NCI-H2196 treated with DMSO at 0.1 percent for 48 hours (cell line): ENCODE results near the gene PTGER1.
A peak's percentile ranks its signal among the peaks of the same experiment; 100 is the strongest.
"Not testable (repeated sequence)": the region's sequence is repeated elsewhere in the genome, so short reads cannot be mapped to it uniquely, and the experiment has no call there.

Source experiments
- DNase-seq: peaks from one replicate; lab custom pipeline; 2025; ENCODE audit not compliant: unreplicated experiment; lab: John Stamatoyannopoulos, UW

Gene PTGER1

DNA sequence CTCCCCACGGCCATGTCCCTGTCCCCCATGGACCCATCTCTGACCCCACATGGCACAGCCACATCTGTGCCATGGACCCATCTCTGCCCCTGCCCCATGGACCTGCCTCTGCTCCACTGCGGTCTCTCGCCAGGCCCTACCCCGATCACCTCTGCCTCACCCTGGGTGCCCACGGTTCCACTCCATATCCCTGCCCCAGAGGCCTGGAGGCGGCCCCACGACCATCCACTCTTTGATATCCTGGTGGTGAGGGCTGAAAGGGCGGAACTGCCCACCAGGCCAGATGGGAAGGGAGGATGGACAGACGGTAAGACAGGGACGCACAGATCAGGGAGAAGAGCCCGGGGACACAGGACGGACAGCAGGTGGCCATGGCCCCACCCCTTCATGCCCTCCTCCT, 327 bp downstream of the PTGER1 start:
- no peak for DNase-seq

DNA sequence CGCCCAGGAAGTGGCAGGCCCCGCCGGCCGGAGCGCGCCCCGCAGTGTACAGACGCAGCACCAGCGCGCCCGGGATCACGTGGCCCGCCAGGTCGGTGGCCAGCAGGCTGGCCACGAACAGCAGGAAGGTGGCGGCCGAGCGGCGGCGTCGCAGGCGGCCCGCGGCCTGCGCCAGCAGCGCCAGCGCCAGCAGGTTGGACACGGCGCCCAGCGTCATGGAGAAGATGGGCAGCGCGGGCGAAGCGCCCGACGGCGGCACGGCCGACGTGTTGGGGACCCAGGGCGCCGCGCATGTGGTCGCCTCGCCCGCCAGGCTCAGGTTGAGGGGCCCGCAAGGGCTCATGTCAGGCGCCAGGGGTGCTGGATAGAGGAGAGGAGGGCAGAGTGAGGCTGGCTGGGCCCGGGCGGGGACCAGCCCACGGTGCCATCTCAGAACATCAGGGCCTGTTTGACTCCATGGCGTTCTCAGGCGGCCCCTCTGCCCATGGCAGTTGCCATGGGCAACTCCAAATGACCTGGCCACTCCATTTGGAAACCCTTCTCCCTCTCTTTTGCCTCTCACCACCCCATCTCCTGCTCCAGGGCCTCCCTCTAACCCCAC, 1.1 kb downstream of the PTGER1 start:
- no peak for DNase-seq

DNA sequence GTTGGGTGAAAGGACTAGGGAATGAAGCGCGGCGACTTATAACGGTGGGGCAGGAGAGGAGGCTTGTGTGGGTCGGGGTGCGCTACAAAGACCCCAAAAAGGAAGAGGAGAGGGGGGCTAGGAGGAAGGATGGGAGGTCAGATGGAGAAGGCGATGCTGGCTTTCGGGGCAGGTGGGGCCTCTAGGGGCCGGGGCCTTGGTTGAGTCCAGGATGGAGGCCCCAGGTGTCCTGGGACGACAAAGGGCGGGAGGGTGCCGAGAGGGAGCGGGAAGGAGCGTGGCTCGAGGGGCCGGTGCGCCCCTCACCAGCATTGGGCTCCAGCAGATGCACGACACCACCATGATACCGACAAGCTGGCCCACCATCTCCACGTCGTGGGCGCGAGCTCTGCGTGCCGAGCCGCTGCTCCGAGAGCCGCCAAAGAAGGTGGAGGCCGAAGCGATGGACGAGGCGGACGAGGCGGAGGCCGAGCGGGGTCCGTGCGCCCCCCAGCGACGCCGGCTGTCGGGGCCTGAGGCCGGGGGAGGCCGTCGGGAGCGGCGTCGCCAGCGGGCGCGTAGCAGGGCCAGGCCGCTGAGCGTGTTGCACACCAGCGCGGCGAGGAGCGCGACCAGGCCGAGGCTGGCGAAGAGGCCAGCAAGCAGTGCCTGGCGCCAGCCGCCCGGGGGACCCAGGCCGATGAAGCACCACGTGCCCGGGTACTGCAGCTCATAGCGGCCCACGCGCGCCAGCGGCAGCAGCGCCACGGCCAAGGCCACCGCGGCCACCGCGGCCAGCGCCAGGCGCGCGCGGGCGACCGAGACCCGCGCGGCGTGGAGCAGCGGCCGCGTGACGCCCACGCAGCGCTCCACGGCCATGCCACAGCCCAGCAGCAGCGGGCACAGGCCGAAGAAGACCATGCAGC, 1.8 kb downstream of the PTGER1 start:
- no peak for DNase-seq

DNA sequence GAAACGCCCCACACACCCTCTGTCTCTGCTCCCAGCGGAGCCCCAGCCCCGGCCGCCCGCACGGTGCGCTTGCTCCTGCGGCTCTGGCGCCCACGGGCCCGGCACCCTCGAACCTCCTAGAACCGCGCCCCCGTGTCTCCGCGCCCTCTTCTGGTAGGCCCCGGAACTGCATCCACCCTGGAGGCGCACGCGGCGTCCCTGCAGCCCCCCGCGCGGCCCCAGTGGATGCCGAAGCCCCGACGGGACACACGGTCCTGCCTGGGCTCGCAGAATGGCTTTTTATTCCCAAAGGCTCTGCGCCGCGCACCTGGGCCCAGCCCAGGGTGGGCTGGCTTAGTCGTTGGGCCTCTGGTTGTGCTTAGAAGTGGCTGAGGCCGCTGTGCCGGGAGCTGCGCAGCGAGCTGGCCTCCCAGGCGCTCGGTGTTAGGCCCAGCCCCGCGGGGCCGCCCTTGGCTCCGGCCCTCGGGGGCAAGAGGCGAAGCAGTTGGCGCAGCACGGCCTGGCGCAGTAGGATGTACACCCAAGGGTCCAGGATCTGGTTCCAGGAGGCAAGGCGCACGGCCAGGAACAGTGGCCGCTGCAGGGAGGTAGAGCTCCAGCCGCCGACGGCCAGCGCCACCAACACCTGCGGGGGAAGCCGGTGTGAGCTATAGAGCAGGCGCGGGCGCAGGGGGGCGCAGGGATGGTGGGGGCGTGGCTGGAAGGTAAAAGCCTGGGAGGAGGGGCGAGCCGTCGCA, 2.8 kb downstream of the PTGER1 start:
- DNase-seq, result peak; percentile 50

- no peak for DNase-seq
Observed at GRCh38 chr19:14471436-14472187, 3.5 kb downstream of the PTGER1 start.

DNA sequence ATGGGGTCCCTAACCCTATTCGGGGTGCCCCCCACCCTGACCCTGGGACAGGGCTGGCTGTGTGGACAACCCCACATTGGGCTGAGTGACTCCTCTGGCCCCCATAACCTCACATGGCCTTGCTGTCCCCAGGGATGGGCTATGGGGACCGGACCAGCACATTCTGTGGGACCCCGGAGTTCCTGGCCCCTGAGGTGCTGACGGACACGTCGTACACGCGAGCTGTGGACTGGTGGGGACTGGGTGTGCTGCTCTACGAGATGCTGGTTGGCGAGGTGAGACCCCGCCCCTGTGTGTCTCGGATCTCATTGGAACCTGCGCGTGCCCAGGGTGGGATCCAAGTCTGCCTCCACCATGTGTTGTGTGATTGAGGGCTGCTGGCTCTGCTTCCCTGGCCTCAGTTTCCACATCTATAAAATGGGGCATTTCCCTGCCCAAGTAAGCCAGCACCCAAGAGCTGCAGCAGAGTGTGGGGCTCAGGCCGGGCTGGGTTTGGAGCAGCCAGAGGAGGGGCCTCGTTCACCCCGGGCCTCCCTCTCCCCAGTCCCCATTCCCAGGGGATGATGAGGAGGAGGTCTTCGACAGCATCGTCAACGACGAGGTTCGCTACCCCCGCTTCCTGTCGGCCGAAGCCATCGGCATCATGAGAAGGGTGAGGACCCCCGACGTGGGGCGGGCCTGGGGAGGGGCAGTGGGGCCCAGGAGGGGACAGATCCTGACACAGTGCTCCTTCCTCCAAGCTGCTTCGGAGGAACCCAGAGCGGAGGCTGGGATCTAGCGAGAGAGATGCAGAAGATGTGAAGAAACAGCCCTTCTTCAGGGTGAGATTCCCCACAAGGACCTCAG, 4.9 kb downstream of the PTGER1 start:
- no peak for DNase-seq

DNA sequence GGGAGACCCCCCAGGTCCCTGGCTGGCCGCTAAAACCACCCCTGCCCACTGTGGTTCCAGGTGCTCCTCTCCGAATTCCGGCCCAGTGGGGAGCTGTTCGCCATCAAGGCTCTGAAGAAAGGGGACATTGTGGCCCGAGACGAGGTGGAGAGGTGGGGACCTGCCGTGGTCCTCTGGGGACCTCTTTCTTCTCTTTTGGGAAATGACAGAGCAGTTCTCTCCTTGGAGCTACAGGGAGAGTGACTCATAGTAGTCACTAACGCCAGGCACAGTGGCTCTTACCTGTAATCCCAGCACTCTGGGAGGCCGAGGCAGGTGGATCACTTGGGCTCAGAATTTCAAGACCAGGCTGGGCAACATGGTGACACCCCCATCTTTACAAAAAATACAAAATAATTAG, 7.3 kb downstream of the PTGER1 start:
- DNase-seq, result no peak

DNA sequence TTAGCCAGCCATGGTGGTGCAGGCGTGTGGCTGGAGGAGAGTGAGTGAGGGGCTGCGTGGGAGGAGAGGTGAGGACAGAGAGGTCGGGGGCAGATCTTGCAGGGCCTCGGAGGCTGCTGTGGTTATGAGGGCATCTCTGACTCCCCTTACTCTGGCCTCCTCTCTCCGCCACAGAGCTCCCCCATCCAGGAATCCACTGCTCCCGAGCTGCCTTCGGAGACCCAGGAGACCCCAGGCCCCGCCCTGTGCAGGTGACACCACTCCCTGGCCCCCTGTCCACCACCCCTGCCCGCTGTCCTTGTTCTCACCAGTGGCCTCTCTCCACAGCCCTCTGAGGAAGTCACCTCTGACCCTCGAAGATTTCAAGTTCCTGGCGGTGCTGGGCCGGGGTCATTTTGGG, 7.8 kb downstream of the PTGER1 start:
- DNase-seq, result no peak

DNA sequence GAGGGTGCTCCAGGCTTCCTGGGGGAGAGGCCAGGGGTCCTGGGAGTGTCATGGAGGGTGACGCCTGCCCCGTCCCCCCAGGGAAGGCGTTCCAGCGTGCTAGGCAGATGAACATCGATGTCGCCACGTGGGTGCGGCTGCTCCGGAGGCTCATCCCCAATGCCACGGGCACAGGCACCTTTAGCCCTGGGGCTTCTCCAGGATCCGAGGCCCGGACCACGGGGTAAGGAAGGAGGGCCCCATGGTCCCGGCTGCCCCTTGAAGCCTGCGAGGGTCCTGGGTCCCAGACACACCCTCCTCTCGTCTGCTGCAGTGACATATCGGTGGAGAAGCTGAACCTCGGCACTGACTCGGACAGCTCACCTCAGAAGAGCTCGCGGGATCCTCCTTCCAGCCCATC, 11.4 kb downstream of the PTGER1 start:
- DNase-seq, result no peak

DNA sequence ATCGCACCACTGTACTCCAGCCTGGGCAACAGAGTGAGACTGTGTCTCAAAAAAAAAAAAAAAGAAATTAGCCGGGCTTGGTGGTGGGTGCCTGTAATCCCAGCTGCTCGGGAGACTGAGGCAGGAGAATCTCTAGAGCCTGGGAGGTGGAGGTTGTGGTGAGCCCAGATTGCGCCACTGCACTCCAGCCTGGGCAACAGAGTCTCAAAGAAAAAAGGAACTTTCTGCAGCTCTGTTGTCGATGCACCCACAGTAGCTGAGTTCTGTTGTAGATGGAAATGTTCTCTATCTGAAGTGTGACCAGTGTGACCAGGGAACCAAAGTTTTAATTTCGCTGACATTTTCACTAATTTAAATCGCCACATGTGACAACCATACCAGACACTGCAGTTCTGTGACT, 12.8 kb downstream of the PTGER1 start:
- not testable (repeated sequence) for DNase-seq

GRCh38 chr19:14460935-14461334, 14.2 kb downstream of the PTGER1 start:
- DNase-seq, result no peak

DNA sequence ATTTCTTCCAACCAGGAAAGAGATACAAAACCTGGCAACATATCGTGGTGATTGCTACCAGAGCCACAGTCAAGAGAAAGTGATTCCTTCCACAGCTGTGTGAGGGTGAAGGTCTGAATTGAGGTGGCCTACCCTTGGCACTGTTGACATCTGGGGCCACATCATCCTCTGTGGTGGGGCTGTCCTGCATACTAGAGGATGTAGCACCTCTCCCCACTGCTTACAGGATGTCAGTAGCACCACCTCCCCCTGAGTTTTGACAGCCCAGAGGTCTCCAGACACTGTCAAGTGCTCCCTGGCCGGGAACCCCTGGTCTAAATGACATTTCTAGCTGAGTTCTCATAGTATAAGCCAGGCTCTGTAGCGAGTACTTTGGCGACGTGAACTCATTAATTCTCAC, 15.5 kb downstream of the PTGER1 start:
- DNase-seq, result no peak

DNA sequence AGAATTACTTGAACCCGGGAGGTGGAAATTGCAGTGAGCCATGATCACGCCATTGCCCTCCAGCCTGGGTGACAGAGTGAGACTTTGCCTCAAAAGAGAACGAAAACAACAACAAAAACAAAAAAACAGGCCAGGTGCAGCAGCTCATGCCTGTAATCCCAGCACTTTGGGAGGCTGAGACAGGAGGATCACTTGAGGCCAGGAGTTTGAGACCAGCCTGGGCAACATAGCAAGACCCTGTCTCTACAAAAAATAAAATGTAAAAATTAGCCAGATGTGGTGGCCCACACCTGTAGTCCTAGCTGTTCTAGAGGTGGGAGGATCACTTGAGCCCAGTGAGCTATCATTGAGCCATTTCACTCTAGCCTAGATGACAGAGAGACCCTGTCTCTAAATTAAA, 22.9 kb downstream of the PTGER1 start:
- not testable (repeated sequence) for DNase-seq

- DNase-seq, result no peak
Observed at GRCh38 chr19:14450876-14451275, 24.3 kb downstream of the PTGER1 start.

DNA sequence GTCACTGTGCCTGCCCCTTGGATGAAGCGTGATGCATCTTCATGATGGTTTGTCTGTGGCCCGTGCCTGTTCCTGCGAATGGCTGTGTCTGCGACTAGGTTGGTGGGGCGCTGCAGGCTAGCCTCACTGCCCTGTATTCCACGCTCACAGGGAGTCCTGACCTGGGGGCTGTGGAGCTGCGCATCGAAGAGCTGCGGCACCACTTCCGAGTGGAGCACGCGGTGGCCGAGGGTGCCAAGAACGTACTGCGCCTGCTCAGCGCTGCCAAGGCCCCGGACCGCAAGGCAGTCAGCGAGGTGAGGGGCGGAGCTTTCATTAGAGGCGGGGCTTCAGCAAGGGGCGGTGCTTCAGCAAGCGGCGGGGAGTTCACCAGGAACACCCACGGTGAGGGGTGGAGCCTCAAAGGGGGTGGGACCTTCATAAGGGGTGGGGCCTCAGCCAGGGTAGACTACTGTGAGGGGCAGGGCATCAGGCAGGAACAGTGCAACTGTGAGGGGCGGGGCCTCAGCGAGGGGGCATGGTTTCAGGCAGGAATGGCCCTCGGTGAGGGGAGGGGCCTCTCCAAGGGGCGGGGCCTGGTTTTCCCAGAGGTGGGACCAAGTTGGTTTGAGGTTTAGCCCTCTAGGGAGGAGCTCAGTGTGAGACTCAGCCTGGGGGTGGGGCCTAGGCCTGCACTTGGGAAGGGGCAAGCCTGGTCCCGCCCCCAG, 24.8 kb downstream of the PTGER1 start:
- DNase-seq, result peak; percentile 9

- DNase-seq, result no peak
Observed at GRCh38 chr19:14449321-14449720, 25.8 kb downstream of the PTGER1 start.

GRCh38 chr19:14446336-14447036, 28.7 kb downstream of the PTGER1 start:
- DNase-seq, result no peak

DNA sequence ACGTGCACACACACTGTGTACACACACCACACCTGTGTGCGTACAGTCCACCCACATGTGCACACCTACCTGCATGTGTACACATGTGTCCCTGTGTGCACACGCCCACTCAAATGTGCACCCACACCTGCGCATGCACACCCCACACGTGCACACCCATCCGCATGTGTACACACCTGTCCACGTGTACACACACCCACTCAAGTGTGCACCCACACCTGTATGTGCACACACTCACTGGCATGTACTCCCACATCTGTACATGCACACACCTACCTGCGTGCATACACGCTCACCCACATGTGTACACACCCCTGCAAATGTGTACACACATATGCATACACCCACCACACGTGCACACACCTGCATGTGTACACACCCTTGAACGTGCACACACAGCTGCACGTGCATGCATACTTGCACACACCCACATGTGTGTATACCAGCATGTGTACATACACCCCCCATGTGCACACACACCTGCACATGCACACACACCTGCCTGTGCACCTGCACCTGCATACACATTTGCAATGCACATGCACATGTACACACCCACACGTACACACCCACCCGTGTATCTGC, 31.4 kb downstream of the PTGER1 start:
- no peak for DNase-seq
